ENCODE data around the gene SLC2A6.

Gene SLC2A6

GRCh38 chr9:133477992-133478850, 678 bp downstream of the SLC2A6 start:
- in situ Hi-C loops (cut with MboI; ENCODE audit: low sequenced_read_pairs): no loop called here

- in situ Hi-C loops (cut with MboI; ENCODE audit: low sequenced_read_pairs): no loop called here
These were observed 1.4 kb downstream of the SLC2A6 start for GRCh38 chr9:133477461-133477860.

- in situ Hi-C loops (cut with MboI; ENCODE audit: low sequenced_read_pairs): no loop called here
These were observed 2.0 kb downstream of the SLC2A6 start for GRCh38 chr9:133476941-133477340.

- in situ Hi-C loops (cut with MboI; ENCODE audit: low sequenced_read_pairs): no loop called here
These were observed 2.6 kb downstream of the SLC2A6 start for GRCh38 chr9:133476036-133476931.

DNA sequence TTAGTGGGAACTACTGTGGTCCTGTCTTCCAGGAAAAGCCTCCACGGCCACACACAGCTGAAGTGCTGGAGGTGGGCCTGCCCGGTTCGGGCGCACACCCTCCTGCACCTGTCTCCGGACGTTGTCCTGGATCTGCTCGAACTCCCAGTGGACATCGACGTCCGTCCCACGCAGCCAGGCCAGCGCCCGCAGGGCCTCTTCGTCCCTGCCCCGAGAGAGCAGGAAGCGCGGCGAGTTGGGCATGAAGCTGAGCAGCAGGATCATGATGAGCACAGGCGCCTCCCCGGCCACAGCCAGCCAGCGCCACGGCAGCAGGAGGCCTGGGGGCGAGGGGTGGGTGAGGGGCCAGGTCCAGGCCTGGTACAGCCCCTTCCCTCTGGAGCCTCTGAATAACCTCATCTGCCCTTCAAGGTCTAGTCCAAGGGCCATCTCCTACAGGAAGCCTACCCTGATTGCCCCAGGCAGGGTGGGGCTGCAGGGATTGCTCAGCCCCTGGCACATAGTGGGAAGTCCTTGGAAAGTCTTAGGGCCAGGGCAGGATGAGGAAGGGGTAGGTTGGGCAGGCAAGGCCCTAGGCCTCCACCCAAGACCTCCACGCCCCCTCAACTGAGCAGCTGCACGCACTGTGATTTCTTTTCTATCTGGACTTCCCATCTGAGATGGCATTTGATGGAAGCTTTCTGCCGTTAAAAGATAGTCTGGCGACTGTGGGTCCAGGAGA, 3.4 kb downstream of the SLC2A6 start:
- in situ Hi-C loops (cut with MboI; ENCODE audit: low sequenced_read_pairs): no loop called here

DNA sequence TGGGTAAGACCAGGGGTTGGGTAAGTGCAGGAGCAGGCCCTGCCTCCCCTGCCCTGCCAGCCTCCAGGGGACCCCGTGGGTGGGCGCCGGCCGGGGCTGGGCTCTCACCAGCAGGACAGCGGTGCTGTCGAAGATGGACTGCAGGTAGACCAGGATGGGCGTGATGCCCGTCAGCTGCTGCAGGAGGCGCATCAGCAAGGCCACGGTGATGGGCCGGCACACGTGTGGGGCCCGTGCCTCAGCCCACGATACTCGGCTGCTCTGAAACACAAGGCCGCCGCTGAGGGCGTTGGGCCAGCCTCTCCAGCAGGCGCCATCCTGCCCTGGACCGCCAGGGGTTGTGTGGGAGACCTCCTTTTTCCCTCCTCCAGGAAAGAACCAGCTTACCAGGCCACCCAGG, 4.0 kb downstream of the SLC2A6 start:
- in situ Hi-C loops (cut with MboI; ENCODE audit: low sequenced_read_pairs): no loop called here

GRCh38 chr9:133474215-133474614, 4.7 kb downstream of the SLC2A6 start:
- in situ Hi-C loops (cut with MboI; ENCODE audit: low sequenced_read_pairs): no loop called here

DNA sequence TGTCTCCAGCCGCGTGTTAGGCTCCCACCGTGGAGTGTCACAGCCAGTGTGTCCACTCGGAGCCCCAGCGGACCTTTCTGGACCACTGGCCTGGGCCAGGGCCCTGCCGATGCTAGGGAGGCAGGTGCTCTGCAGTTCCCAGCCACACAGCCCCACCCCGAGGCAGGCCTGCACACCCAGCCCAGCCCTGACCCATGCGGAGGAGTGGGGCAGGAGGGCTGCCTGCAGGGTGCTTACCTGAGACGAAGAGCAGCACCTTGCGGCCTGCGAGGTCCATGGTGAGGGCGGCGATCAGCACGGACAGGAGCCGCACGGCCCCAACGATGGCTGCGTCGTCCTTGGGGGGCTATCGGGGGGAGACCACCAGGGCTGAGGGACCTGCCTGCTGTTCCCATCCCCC, 5.2 kb downstream of the SLC2A6 start:
- in situ Hi-C loops (cut with MboI; ENCODE audit: low sequenced_read_pairs): no loop called here

- in situ Hi-C loops (cut with MboI; ENCODE audit: low sequenced_read_pairs): no loop called here
These were observed 6.0 kb downstream of the SLC2A6 start for GRCh38 chr9:133472753-133473378.

GRCh38 chr9:133472277-133472645, 6.6 kb downstream of the SLC2A6 start:
- in situ Hi-C loops (cut with MboI; ENCODE audit: low sequenced_read_pairs): no loop called here

GRCh38 chr9:133471551-133472276, 7.2 kb downstream of the SLC2A6 start:
- in situ Hi-C loops (cut with MboI; ENCODE audit: low sequenced_read_pairs): no loop called here

DNA sequence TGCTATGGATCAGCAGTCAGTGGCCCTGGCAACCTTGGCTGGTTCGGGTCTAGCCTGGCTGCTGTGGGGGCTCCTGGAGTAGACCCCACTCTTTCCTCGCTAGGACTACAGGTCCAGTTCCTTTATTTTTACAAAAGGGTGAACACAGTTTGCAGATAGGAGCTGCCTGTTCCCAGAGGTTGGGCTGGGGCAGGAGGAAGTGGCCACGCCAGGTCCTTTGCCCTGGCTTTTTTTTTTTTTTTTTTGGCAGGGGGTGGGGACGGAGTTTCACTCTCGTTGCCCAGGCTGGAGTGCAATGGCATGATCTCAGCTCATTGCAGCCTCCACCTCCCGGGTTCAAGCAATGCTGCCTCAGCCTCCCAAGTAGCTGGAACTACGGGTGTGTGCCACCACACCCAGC, 7.9 kb downstream of the SLC2A6 start:
- in situ Hi-C loops (cut with MboI; ENCODE audit: low sequenced_read_pairs): no loop called here

DNA sequence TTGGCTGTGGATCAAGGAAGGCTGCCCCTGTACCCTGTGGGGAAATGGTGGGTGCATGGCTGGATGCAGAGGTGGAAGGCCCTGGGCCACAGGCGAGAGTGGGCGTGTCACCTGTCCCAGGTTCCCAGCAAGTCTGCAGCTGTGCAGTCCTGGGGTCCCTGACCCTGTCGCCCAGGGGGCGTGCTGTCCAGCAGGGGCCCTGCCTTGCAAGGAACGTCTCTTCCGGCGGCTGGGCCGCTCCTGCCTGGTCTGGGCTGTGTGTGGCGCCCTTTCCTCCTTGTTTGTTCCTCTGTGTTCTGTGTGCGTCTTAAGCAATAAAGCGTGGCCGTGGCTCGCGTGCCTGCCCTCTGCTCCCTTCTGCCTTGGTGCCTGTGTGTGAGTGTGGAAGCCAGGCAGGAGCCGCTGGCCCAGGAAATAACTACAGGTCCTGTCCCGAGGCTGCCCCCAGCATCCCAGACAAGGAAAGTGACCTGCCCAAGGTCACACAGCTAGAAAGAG, 8.4 kb downstream of the SLC2A6 start:
- in situ Hi-C loops (cut with MboI; ENCODE audit: low sequenced_read_pairs): no loop called here

DNA sequence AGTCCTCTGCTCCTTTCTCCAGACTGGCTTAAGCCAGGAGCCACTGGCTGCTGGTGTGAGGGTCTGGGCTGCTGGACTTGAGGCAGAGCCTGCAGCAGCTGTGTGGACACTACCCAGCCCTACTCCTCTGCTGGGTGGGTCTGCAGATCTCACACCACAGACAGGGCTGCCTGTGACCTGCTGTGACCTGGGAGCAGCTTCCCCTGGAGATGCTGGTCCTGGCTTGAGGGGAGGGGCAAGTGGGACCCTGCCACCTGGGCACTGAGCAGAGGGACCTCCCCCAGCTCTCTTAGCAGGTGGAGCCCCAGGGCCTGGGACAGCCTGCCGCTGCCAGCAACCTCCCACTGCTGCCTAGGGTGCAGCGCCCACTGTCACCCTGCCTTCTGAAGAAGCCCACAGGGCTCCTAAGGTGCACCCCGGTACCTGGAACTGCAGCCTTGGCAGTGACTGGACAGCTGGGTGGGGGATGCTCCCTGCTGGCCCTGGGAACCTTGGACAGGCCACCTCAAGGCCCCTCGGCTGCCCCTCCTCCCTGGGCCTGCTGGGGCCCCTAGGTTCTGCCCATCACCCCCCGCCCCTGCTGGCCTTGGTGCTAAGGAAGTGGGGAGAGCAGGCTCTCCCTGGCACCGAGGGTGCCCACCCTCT, 10.0 kb downstream of the SLC2A6 start:
- in situ Hi-C loops (cut with MboI; ENCODE audit: low sequenced_read_pairs): no loop called here

DNA sequence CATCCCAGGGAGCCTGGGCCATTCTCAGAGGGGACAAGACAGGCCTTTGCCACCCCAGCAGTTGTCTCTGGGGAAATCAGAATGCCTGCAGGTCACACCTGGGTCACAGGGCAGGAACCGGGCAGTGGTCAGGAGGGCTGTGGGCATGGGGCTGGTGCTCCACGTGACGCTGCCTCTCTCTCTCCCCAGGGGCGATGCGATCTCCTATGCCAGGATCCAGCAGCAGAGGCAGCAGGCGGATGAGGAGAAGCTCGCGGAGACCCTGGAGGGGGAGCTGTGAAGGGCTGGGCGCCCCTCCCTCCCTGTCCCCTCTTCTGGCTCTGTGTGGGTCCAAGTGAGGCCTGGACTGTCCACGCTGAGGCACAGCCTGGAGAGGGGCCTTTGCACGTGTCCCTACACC, 10.5 kb downstream of the SLC2A6 start:
- in situ Hi-C loops (cut with MboI; ENCODE audit: low sequenced_read_pairs): no loop called here

GRCh38 chr9:133467101-133467500, 11.8 kb downstream of the SLC2A6 start:
- in situ Hi-C loops (cut with MboI; ENCODE audit: low sequenced_read_pairs): no loop called here

DNA sequence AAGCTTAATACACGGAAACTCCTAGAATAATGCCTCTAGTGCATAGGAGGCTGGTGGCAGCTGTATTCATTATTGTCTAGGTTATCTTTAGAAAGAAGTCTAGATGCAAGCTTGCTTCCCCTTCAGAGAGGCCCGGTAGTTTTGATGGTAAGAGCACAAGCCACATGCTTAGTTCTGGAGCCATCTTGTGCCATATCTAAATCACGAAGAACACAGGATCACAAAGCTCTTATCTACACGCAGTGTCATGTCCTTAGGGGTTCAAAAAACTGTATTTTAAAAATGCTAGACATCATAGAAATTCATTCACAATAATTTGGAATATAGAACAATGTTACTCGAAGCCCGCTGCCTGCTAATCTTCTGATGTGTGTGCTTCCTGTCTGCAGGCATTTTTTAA, 12.9 kb downstream of the SLC2A6 start:
- in situ Hi-C loops (cut with MboI; ENCODE audit: low sequenced_read_pairs): no loop called here

DNA sequence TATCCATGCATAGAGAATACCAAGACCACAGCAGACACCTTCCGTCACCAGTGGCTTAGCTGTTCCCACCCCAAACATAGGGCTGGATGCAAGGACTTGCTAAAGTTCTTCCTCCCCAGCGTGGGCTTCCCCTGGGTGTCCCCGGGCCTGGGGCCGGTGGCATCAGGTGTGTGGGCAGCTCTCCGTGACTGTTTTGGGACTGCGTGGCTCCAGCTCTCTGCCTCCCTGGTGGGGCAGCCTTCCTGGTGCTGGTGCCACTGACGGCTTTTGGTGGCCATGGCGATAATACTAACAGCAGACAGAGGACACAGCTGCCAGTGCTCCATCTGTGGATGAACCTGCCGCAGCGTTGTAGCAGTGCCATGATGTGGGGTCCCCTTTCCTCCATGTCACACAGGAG, 14.3 kb downstream of the SLC2A6 start:
- in situ Hi-C loops (cut with MboI; ENCODE audit: low sequenced_read_pairs): no loop called here

GRCh38 chr9:133463864-133464615, 14.9 kb downstream of the SLC2A6 start:
- in situ Hi-C loops (cut with MboI; ENCODE audit: low sequenced_read_pairs): no loop called here
